Fibroblast of skin of right biceps (primary cell): Measurements from ENCODE around the gene PCDHB7.
"Not testable (repeated sequence)": the region's sequence is repeated elsewhere in the genome, so short reads cannot be mapped to it uniquely, and the experiment has no call there.

ENCODE experiments used
- DNase-seq: peaks from one replicate; pipeline ENCODE4 v3.0.0-alpha.2; 2013

The PCDHB7 gene

GRCh38 chr5:141182248-141182647 is 9.8 kb downstream of the PCDHB7 start, which contains the start of gene PCDHB16:
TSS of gene PCDHB16 (plus strand) at chr5:141182387. CDS start at chr5:141182560, 173 bp downstream.
- DNase-seq = peak; percentile 16

GRCh38 chr5:141184117-141184855 is 11.8 kb downstream of the PCDHB7 start:
- not testable (repeated sequence) for DNase-seq

- no peak for DNase-seq
Observed at GRCh38 chr5:141186897-141187512, 14.6 kb downstream of the PCDHB7 start, which contains the start of gene PCDHB9. TSS of gene PCDHB9 (plus strand) at chr5:141187161. CDS start at chr5:141187319, 158 bp downstream.

GRCh38 chr5:141188682-141189081 is 16.2 kb downstream of the PCDHB7 start:
- not testable (repeated sequence) for DNase-seq

- DNase-seq = not testable (repeated sequence)
Observed at GRCh38 chr5:141189131-141189530, 16.7 kb downstream of the PCDHB7 start.

GRCh38 chr5:141192110-141192725 is 19.8 kb downstream of the PCDHB7 start, which contains the start of gene PCDHB10:
TSS of gene PCDHB10 (plus strand) at chr5:141192353. CDS start at chr5:141192553, 200 bp downstream.
- DNase-seq = no peak

- DNase-seq = not testable (repeated sequence)
Observed at GRCh38 chr5:141194332-141194731, 21.9 kb downstream of the PCDHB7 start.

- DNase-seq = no peak
Observed at GRCh38 chr5:141196363-141196762, 23.9 kb downstream of the PCDHB7 start.

GRCh38 chr5:141199359-141200235 is 27.2 kb downstream of the PCDHB7 start, which contains the start of gene PCDHB11:
TSS of gene PCDHB11 (plus strand) at chr5:141199627. CDS start at chr5:141199775, 148 bp downstream.
- DNase-seq = no peak

GRCh38 chr5:141201126-141201525 is 28.7 kb downstream of the PCDHB7 start:
- not testable (repeated sequence) for DNase-seq

GRCh38 chr5:141201646-141202045 is 29.2 kb downstream of the PCDHB7 start:
- not testable (repeated sequence) for DNase-seq

GRCh38 chr5:141208478-141208877 is 36.0 kb downstream of the PCDHB7 start, which contains the start of gene PCDHB12:
TSS of gene PCDHB12 (plus strand) at chr5:141208719. CDS start at chr5:141208908, 189 bp downstream.
- no peak for DNase-seq

GRCh38 chr5:141210281-141210680 is 37.8 kb downstream of the PCDHB7 start:
- DNase-seq = not testable (repeated sequence)

- not testable (repeated sequence) for DNase-seq
Observed at GRCh38 chr5:141210849-141211248, 38.4 kb downstream of the PCDHB7 start.

- DNase-seq = peak; percentile 5
Observed at GRCh38 chr5:141213656-141214339, 41.4 kb downstream of the PCDHB7 start, which contains the start of gene PCDHB13. TSS of gene PCDHB13 (plus strand) at chr5:141213919. CDS start at chr5:141214124, 205 bp downstream.

GRCh38 chr5:141214583-141214982 is 42.1 kb downstream of the PCDHB7 start:
- not testable (repeated sequence) for DNase-seq

GRCh38 chr5:141215504-141215903 is 43.1 kb downstream of the PCDHB7 start:
- DNase-seq = not testable (repeated sequence)

- DNase-seq = not testable (repeated sequence)
Observed at GRCh38 chr5:141216035-141216434, 43.6 kb downstream of the PCDHB7 start.

- peak; percentile 3 for DNase-seq
Observed at GRCh38 chr5:141223112-141223783, 50.8 kb downstream of the PCDHB7 start, which contains the start of gene PCDHB14. TSS of gene PCDHB14 (plus strand) at chr5:141223343. CDS start at chr5:141223506, 163 bp downstream.

GRCh38 chr5:141224844-141225243 is 52.4 kb downstream of the PCDHB7 start:
- DNase-seq = not testable (repeated sequence)

GRCh38 chr5:141225421-141225820 is 53.0 kb downstream of the PCDHB7 start:
- DNase-seq = not testable (repeated sequence)
